NCI-H1092 (cell line): ENCODE measurements around the gene TMEM219.
A peak's percentile ranks its signal among the peaks of the same experiment; 100 is the strongest.

ENCODE experiments used
- DNase-seq: peaks from one replicate; lab custom pipeline; 2025; lab: John Stamatoyannopoulos, UW

The TMEM219 gene

DNA sequence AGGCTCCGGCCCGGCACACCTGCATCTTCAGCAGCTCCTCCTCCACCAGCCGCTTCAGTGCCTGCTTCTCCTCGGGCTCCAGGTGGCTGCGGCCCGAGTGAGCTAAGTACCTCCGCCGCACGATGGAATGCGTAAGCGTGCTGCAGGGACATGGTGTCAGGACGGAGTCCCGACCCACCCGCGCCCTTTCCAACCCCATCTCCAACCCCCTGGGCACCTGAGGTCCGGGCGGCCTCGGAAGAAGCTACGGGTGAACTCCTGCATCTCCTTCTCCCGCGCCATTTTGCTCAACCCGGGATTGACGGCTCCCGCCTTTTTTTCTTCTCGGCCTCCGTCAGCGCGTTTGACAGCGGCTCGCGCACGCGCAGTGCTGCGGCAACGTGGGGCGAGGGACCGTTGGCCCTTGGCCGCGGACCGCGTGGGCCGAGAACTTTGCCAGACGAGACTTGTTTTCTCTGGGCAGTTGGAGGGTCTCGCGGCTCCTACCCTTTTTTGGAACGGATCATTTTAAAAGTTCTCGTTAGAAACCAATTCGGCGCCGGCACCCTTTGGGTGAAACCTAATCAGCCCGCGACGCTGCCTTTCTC, 33.5 kb downstream of the TMEM219 start, which contains the start of gene HIRIP3:
TSS of gene HIRIP3 (minus strand) at position 294 of the 587 bp plus-strand sequence. CDS start at position 282, 12 bp downstream.
- DNase-seq = peak; percentile 90

DNA sequence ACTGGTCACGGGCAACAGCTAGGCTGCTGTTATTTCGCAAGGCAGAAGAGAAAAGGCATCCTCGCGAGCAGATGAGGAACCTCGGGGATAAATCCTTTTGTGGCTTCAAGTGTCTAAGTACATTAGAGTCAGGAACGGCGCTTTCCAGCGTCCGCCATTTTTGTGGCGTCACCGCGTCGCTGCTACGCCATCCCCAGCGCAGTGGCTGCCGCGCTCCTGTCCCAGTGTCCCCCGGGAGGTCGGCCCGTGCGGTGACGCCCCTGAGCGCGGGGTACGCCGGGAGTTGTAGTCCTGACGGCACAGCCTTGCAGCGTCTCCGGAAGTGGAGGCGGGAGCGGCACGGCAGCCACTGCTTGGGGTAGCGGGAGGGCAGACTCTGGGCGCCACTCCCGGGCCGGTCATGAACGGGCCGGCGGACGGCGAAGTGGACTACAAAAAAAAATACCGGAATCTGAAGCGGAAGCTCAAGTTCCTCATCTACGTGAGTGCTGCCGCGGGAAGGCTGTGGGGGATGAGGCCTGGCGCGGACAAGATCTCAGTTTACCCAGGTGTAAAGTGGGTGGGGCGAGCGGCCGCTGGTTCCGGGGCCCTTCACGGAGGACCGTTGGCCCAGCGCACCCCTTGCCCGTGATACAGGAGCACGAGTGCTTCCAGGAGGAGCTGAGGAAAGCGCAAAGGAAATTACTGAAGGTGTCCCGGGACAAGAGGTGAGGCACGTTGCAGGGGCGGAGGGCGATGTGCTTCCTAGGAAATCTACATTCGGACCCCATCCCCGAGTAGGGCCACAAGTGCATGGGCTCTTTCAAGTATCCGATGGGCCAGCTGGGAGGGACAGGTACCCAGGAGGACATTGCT, 34.3 kb downstream of the TMEM219 start, which contains the start of gene INO80E:
TSS of gene INO80E (plus strand) at position 331 of the 855 bp plus-strand sequence. CDS start at position 401, 70 bp downstream.
- peak; percentile 95 for DNase-seq

DNA sequence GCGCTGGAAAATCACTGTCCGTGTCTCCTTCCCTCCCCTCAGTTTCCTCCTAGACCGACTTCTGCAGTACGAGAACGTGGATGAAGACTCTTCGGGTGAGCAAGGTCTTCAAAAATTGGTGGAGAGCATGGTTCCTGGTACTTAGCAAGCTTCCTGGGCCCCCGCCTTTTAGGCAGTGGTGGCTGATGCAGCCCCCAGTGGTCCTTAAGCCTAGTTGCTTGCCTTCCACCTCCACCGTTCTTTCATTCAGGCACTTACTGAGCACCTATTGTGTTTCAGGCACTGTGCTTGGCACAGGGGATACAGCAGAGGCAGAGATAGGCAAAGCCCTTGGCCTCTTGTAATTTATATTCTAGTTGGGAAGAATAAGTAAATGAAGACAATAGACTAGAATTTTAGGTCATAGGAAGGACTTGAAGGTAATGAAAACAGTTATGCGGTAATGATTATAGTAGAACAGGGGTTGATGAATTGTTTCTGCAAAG, 34.9 kb downstream of the TMEM219 start:
- DNase-seq = no peak

DNA sequence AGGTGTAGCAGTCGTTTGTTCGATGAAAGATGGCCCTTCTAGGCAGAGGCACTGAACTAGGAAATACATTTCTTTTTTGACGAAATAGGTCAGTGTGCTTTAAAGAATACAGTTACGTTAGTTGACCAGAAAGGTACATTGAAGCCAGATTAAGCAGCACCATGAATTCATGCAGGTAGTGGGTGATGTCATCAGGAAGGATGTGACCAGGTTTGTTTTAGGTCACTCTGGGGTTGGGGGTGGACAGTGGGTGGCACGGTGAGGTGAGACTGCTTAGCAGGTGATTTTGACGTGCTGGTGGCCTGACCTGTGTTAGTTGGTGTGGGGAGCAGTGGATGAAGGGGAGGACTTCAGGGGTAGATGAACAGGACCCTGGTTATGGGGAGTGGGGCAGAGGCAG, 37.7 kb downstream of the TMEM219 start:
- DNase-seq = no peak

DNA sequence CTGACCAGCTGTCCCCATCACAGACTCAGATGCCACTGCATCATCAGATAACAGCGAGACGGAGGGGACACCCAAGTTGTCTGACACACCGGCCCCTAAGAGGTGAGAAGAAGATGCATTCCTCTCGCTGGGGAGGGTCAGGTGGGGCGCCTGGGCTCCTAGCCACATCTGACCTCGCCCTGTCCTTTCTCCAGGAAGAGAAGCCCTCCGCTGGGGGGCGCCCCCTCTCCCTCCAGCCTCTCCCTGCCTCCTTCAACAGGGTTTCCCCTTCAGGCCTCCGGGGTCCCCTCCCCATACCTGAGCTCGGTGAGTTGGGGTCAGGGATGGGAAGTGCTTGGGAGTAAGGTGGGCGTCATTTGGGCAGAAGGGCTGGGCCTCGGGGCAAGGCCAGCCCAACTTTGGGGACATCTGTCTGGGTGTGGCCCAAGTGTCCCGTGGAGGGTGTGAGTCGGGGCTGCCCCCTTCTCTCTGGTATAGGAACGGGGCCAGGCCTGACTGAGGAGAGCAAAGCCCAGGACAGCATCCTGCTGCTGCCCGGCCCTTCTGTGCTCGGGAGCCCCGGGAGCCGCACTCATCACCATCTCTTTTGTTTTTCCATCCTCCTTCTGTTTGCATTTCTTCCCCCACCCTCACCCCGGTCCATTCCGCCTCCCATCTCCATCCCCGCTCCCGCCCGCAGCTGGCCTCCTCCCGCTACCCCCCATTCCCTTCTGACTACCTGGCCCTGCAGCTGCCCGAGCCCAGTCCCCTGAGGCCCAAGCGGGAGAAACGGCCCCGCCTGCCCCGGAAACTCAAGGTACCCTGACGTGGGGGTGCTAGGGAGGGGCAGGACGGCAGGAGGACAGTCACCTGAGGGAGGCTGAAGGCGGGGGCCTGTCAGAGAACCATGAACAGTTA, 39.1 kb downstream of the TMEM219 start:
- DNase-seq = no peak

DNA sequence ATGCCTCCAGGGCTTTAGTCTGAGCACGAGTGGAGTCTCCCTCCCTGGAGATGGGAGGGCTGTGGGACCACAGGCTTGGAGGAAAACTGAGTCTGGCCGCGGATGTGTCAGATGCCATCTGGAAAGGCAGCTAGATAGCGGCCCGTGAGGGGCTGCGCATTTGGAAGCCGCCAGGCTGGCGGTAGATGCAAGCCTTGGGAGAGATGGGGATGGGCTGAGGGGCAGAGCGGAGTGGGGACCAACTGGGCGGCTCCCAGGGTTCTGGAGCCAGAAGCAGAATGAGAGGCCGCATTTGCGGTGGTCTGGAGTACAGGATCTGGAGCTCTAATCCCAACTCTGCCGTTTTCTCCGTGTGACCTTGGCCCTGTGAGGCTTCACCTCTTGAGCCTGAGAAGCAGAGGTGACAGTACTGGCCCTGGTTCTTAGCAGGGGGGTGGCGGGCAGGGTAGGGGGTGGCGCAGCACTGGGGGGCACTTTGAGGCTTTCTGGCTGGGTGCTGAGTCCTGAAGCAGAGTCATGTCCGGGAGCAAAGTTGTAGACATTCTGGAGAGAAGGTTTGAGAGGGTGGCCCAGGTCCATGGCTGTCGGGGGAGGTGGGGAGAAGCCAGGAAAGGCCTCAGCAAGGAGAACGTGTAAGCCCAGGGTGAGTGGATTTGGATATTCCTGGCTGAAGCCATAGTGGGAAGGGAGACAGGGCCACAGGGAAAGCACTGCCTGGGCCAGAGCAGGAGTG, 40.9 kb downstream of the TMEM219 start:
- no peak for DNase-seq

DNA sequence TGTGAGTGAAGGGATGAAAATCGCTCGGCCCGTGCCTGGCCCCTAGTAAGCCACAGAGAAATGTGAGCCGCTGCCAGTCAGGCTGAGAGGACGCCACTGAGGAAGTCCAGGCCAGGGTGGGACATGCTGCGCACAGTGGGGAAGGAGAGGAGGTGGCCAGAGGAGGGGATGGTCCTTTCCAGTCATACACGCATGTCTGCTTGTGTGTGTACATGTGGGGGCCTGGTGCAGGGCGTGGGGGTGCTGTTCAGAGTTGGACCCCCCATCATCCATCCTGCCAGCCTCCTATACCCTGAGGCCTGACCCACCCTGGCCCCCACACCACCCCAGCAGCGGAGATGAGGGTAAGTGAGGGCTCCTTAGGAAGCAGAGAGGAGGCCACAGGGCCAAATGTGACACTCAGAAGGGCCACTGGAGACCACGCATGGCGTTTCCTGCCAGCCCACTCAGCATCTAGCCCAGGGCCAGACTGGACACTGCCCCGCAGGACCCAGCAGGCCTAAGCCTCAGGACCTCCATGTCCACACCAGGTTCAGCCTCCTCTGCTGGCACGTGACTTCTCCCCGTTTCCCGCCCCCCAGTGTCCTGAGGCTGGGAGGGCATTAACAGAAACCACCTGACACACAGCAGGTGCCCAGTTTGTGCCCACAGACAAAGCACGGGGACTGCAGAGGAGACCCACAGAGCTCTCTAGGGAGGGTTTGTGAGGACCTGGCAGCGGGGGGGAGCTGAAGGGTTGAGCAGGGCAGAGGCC, 42.0 kb downstream of the TMEM219 start:
- no peak for DNase-seq

DNA sequence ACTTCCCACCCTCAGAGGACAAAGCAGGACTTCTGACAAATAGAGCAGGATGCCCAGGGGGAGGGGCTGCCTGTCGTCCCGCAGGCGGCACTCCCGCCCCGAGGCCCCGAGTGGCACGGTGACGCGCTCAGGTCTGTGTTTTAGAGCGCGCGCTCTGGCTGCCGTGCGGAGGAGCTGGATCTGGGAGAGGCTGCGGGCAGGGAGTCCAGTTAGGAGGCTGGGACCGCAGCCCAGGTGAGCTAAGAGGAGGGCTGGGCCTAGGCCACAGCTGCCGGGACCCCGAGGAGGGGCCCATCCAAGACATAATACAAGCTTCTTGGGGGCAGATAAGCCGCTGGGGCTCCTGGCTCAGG, 42.5 kb downstream of the TMEM219 start:
- DNase-seq = peak; percentile 63

DNA sequence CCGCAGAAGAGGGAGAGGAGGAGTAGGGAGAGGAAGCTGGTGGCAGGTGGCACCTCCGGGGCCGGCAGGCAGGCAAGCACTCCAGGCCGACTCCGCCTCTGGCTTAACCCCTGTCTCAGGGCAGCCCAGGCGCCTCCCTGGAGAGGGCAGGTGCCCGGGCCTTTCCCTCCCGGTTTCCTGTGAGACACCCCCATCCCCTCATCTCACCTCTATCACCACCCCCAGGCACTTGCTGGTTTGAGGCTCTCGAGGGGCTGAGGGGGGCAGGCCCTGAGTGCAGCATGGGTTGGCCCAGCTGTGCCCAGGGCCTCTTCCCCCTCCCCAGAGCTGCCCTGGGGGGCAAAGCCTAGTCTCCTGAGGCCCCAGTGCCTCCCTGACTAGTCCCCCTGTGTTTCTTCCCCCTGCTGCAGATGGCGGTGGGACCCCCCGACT, 42.9 kb downstream of the TMEM219 start:
- DNase-seq = no peak

DNA sequence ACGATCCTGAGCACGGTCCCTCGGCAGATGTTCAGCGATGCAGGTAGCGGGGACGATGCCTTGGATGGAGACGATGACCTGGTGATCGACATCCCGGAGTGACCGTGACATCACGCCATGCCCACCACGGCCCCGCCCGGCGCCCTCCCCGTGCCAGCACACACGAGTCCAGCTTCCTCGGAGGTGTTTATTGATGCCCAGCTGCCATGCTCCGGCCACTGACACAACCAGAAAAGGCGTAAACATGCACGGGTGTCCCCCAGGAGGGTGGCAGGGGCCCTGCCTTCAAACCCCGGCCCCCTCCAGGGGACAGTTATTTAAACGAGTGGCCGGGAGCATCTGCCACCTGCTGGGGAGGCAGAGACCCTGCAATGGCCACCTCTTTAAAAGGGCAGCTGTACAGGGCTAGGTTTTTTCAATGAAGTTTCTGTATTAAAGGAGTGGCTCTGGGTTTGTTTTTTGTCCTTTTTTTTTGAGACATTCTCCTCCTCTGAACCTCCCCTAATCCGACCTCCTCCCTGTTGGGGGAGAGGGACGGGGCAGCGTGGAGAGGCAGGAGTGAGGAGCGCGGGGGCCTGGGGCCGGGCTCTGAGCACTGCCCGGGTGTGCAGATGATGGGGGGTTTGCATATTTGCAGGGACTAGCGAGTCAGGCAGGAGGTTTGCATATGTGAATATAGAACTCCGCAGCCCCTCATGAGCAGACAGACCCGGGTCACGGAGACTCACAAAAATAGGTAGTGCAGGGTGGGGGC, 43.6 kb downstream of the TMEM219 start:
- no peak for DNase-seq

DNA sequence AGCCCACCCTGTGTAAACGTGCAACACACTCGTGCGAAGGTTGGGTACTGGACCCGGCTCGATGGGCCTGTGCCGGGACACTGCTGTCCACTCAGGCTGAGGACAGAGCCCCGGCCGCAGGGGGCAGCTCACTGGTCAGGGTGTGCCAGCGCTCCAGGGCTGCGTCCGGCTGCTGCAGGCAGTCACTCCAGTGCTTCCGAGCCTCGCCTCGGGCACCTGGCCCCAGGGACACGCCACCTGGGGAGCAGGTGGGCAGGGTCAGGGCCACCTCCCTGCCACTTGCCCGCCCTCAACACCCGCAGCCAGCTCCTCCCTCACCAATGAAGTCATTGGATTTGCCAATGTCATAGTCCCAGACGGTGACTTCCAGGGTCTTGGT, 44.2 kb downstream of the TMEM219 start:
- no peak for DNase-seq

DNA sequence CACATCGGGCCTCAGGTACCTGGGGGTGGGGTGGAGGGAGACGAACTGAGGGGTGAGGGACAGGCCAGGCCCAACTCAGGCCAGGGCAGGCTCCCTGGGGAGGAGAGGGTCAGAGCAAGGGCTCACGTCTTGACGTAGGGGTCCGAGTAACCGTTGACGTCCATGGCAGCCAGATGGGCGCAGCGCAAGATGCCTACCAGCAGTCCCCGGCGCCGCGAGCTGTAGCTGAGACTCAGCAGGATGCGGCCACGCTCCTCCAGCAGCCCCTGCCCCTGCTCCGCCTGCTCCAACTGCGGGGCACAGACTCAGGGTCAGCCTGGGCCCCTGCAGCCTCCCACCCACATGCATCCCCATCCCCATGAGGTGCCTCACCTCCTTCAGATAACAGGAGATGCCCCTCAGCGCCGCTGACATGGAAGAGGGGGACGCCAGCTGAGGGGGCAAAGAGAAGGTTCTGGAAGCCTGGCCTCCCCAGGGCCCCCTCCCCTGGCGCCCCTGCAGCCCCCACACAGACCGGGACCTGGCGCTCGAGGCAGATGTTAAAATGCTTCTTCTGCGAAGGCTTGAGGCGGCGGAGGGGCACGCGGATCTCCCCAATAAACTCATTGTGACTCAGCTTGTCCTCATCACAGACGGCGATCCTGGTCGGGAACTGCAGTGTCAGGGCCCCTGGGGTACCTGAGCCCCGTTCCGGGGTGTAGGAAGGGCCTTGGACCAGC, 44.9 kb downstream of the TMEM219 start:
- no peak for DNase-seq

DNA sequence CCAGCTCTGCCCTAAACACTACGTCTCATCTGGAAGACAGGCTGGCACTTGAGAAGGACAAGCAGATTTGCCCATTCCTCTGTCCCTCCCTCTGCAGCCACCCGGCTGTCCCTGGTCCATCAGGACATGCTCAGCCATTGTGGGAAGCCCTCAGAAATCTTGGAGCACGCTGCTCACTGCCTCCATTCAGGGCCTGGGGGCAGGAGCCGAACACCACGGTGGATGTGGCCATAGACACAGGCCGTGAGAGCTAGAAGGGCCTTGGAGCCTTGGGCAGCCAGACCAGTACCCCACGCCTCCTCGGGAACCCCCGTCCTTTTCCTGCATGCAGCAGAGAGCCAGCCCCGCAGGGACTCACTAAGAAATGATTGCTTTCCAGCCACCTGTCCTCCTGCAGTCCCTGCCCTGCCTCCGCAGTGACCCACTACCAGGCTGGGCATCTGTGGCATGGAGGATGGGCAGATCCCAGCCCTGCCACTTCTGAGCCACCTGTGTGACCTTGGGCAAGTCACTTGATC, 45.6 kb downstream of the TMEM219 start:
- no peak for DNase-seq

DNA sequence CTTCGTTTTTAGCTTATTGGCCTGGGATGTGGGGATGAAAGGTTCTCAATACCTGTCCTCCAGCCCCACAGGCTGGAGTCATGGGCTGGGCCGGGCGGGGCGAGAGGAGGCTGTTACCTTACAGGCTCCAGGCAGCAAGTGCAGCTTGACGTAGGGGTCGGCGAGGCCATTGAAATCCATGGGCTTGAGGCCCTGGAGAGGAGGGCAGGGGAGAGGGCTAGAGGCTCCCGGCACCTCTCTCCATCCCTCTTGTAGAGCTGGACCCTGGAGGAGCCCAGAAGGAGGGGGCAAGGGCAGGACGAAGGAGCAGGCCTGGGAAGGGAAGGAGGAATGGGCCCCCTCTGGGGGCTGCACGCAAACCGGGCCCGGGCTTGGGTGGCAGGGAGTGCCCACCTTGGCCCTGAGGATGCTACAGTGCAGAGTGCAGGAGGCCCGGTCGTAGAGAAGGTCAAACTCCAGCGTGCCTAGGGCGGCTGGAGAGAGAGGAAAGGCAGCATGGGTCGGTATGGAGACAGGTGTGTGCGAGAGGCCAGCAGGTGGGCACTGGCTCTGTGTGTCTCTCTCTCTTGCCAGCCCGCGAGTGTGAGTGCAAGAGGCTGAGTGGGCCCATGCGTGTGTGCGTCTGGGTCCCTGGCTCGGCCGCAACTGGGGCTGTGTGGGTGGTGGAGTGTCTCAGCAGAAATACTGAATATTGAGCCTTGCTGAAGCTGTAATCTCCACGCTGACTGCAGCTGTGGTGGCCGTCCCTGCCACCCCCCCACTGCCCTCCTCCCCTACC, 47.4 kb downstream of the TMEM219 start:
- no peak for DNase-seq

DNA sequence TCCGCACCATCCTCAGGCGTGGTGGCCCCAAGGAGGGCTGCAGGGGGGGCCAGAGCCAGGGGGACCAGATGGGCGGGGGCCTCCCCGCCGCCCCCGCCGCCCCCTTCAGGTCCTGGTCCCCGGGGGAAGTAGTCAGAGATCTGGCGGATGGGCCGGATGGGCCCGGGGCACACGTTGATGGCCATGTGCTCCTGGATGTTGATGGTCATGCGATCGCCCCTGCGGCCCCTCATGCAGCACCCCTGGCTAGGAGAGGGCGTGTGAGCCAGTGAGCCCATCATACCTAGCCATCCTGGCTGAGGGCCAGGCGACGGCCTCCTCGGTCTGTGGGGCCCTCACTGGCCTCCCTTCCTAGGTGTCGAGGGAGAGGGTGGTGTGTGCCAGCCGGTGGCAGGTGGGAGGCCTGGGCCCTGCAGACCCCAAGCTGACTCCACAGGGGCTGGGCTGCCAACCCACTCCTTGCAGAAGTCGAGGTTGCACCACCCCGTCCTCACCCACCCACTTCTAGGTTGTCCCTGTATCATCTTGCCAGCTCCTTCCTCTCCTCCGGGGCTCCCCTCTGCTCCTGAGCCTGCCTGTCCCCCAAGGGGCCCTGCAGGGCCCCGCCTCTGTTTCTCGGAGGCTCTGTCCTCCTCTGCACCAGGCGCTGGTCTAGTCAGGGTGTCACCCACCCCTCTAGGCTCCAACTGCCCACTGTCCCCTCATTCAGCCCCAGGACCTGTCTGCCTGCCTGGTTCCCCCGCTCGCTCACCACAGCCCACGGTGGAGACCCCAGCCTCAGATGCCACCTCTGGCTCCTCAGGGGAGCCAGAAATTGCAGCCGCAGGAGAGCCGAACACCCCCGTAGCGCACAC, 48.3 kb downstream of the TMEM219 start:
- DNase-seq = no peak

DNA sequence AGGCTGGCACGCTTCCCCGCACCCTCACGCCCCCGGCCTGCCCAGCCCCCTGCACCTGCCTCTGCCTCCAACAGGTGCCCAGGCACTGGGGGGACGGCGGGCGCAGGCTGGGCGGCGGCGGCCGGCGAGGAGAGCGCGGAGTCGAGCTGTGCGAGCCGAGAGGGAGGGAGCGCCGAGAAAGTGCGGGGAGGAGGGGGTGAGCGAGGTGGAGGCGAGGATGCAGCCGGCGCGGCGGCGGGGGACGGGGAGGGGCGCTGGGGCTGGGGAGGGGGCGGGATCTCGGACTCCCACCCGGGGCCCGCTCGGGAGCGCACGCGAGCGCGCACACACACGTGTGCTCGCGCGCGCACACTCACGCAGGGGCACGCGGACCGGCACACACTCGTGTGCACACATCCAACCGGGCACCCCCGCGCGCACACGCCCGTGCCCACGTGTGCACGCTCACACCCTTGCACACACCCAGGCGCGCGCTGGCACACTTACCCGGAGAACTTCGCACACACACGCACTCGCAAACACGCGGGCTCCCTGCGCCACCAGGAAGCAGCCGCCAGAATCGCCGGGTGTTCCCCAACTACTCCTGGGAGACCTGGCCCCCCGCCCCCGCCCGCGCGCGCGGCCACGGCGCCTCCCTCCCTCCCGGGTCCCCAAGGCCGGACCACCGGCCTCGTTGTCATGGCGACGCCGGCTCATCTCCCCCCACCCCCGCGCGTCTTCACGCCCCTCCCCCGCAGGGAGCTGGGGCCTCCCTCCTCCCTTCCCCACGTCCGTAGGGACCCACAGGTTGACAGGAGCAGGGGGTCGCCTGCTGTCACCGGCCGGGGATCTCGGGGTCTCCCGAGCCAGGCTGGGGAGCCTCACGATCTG, 49.2 kb downstream of the TMEM219 start, which contains the start of gene DOC2A:
TSS of gene DOC2A (minus strand) at position 184 of the 870 bp plus-strand sequence. CDS start 805 bp downstream, outside the sequence.
- DNase-seq = peak; percentile 41
